ENCODE results near the gene UBR1. TPM values are rescaled to one million over a fixed set of nuclear protein-coding genes. Genes with fewer than 3 reads are reported as not detected.
A peak's percentile ranks its signal among the peaks of the same experiment; 100 is the strongest.

UBR1 gene
- total and polyA plus RNA-seq, 10 of the 15 experiments (the other 5 are each of a cell fraction or from before 2014, with no cell fraction given), result 4.5 to 27.5 (median 16.7) TPM

GRCh38 chr15:43082509-43082908, 23.3 kb downstream of the UBR1 start (continued):
- TF ChIP-seq NKRF (conservative IDR thresholded peaks at IDR 0.05) (no peak), MYC (IDR thresholded peaks at IDR 0.05; ENCODE audit: insufficient read depth, insufficient read length, insufficient replicate concordance, low read length, severe bottlenecking) (no peak), HDAC2 (IDR thresholded peaks at IDR 0.05) (no peak), PAX5 (IDR thresholded peaks at IDR 0.05; ENCODE audit: borderline replicate concordance, low read depth, low read length) (no peak)

- Histone ChIP-seq H3K4me3 (no peak overlapping the region), H3K9me3 (replicated peaks; ENCODE audit: control insufficient read depth, insufficient read depth, low read length) (no peaks in the 10 kb centered on the region), H3K27me3 (replicated peaks in 1 of 2; ENCODE audit: control insufficient read depth in 2 of 2, insufficient read depth in 2 of 2, low read length in 1 of 2) (no peaks in the 10 kb centered on the region), H3K9ac (ENCODE audit: control insufficient read depth, insufficient read depth, low read length) (no peak overlapping the region), H3K4me2 (ENCODE audit: control insufficient read depth, insufficient read depth) (no peak overlapping the region), H4K20me1 (ENCODE audit: control insufficient read depth, insufficient read depth) (no peaks in the 10 kb centered on the region), H2AFZ (ENCODE audit: control insufficient read depth, low read depth, low read length) (no peak overlapping the region), H3K4me1 (ENCODE audit: control insufficient read depth, insufficient read depth, low read length) (no peaks in the 10 kb centered on the region), H3K79me2 (ENCODE audit: control insufficient read depth, insufficient read depth, low read length) (no peaks in the 10 kb centered on the region; the same call in none of the 2 replicates), H3K36me3 (ENCODE audit: control insufficient read depth in 2 of 2, insufficient read depth in 2 of 2, low read length in 1 of 2) (no peaks in the 10 kb centered on the region; a peak in 2 of 4 replicates), H3K27ac (ENCODE audit: control insufficient read depth, insufficient read depth) (no peak overlapping the region)
- intact Hi-C loops (cut with micrococcal nuclease; ENCODE audit: unreplicated experiment), result no loop called here
- CTCF ChIA-PET, result interaction anchor here (1.0 kb wide), 1 partner anchor 122 kb away, joined by 3 read pairs; no protein-coding TSS in a partner anchor
- SMC1A ChIA-PET (ENCODE audit: uncharacterized antibody, unreplicated experiment), result no interaction called here
- RAD21 ChIA-PET (ENCODE audit: unreplicated experiment), result no interaction called here
- TSS peak; percentile 27 for BruUV-seq (replicated peaks)
- ATAC-seq (no peak), DNase-seq (ENCODE audit: low read depth, low spot score) (no peak), FAIRE-seq (no peak)
- in situ Hi-C loops (cut with MboI), result no loop called here
- POLR2A ChIA-PET, result no interaction called here
- 98% methylated on average over 6 of the region's 7 CpGs for WGBS (ENCODE audit: insufficient coverage, insufficient replicate concordance, low lambda C conversion rate, missing lambda C conversion rate)
- TF ChIP-seq FOS (IDR thresholded peaks at IDR 0.05; ENCODE audit: borderline replicate concordance, extremely low read depth, insufficient read length) (no peak), NR2C2 (IDR thresholded peaks at IDR 0.05; ENCODE audit: borderline replicate concordance, control insufficient read depth, insufficient read length, low read depth) (no peak), CREM (IDR thresholded peaks at IDR 0.05; ENCODE audit: low read depth) (no peak), EGR1 (IDR thresholded peaks at IDR 0.05; ENCODE audit: borderline replicate concordance in 1 of 2, low read depth in 2 of 2, low read length in 2 of 2) (no peak), USF1 (IDR thresholded peaks at IDR 0.05; ENCODE audit: borderline replicate concordance, extremely low read length, insufficient read depth, low read depth, low read length) (no peak), ZNF622 (IDR thresholded peaks at IDR 0.05) (no peak), BCLAF1 (IDR thresholded peaks at IDR 0.05) (no peak), RFX5 (IDR thresholded peaks at IDR 0.05; ENCODE audit: low read depth, low read length) (no peak), HDAC6 (IDR thresholded peaks at IDR 0.05; ENCODE audit: unreplicated experiment) (no peak), E4F1 (IDR thresholded peaks at IDR 0.05; ENCODE audit: borderline replicate concordance, partially characterized antibody) (no peak), TCF3 (IDR thresholded peaks at IDR 0.05; ENCODE audit: borderline replicate concordance, insufficient read depth, low read depth, low read length) (no peak)
Observed at GRCh38 chr15:43081283-43081682, 24.6 kb downstream of the UBR1 start.

All from GM12878 (cell line).